Left lung (tissue), 10 donors: ENCODE measurements around the gene CLEC2L. TPM values are rescaled to one million over a fixed set of nuclear protein-coding genes. Genes with fewer than 3 reads are reported as not detected.
A peak's percentile ranks its signal among the peaks of the same experiment; 100 is the strongest.

Source experiments
- ATAC-seq: fragments of 200-7000 bp; cut with Tn5 transposase; one replicate; pipeline ENCODE4 v1.9.1; 2020; ENCODE audit warnings: moderate library complexity
- DNase-seq, 4 donors: peaks; one replicate each; pipeline ENCODE4 v3.0.0-alpha.2; 2013 to 2020
- H3K27ac ChIP-seq, 2 donors: fragments of 200-600 bp; sonication (generic) in 1 of 2; one replicate each; pipeline versions ENCODE4 v1.5.0 to v1.8.0; 2020 to 2021
- H3K27me3 ChIP-seq, 2 donors: fragments of 200-600 bp; sonication (generic) in 1 of 2; one replicate each; pipeline versions ENCODE4 v1.5.0 to v1.8.0; 2020 to 2021
- H3K36me3 ChIP-seq, 2 donors: fragments of 200-600 bp; sonication (generic) in 1 of 2; one replicate each; pipeline versions ENCODE4 v1.5.0 to v1.8.0; 2020 to 2021
- H3K4me1 ChIP-seq, 2 donors: fragments of 200-600 bp; one replicate each; pipeline ENCODE4 v1.8.0; 2021
- H3K4me3 ChIP-seq, 2 donors: fragments of 200-600 bp; sonication (generic) in 1 of 2; one replicate each; pipeline versions ENCODE4 v1.5.0 to v1.8.0; 2020 to 2021; ENCODE audit warnings: mild to moderate bottlenecking in 1 of 2
- H3K9me3 ChIP-seq, 2 donors: fragments of 200-600 bp; sonication (generic) in 1 of 2; one replicate each; pipeline versions ENCODE4 v1.5.0 to v1.8.0; 2020 to 2021
- CTCF ChIP-seq, 2 donors: fragments of 200-600 bp; sonication (generic) in 1 of 2; IDR thresholded peaks; one replicate each; pipeline versions ENCODE4 v1.5.0 to v1.8.0; 2021; ENCODE audit warnings: antibody characterized with exemption in 2 of 2
- intact Hi-C, 2 donors: fragments of 100-400 bp; cut with DNase I; formaldehyde crosslinking; loops; one replicate each; pipeline versions ENCODE4 v1.11.2 to v1.14.2; 2022
- polyA plus RNA-seq, 6 donors: library from polyadenylated mRNA; unstranded; fragments of 120-200 nt; gene quantifications; one replicate each; pipeline ENCODE4 v1.2.1, GENCODE V29; 2013; ENCODE audit not compliant: insufficient read length in 6 of 6
- total RNA-seq, 2 donors: library from RNA; stranded (reverse); fragmentation: NEBNext Ultra II Directional; extraction: Animal tissue kit (Norgen Biotek cat#: 25700); gene quantifications; one replicate each; pipeline ENCODE4 v1.2.1, GENCODE V29; 2021
- donor health status: DM: no; HTN: yes; CAD: no.
- donor health status: DM: no; HTN: no; CAD: no.

Gene CLEC2L
- total and polyA plus RNA-seq, 8 donors, result 0.20 to 0.45 (median 0.35) TPM; not detected in 1

GRCh38 chr7:139587535-139587934 is 64.0 kb downstream of the CLEC2L start:
- no peak for ATAC-seq
- no peaks in the 10 kb centered on the region for H3K27me3 ChIP-seq
- H3K4me1 ChIP-seq, result peaks cover 0 to 7% of the 10 kb centered on the region in 2 donors
- no peaks in the 10 kb centered on the region for H3K9me3 ChIP-seq
- TF ChIP-seq CTCF (IDR thresholded peaks at IDR 0.05), result no peak
- H3K27ac ChIP-seq, result no peak overlapping the region
- intact Hi-C loops, result no loop called here
- DNase-seq, result no peak
- peaks cover 0 to 100% of the 10 kb centered on the region in 2 donors for H3K36me3 ChIP-seq
- H3K4me3 ChIP-seq, result no peak overlapping the region

GRCh38 chr7:139588632-139589031 is 65.1 kb downstream of the CLEC2L start:
- Histone ChIP-seq H3K9me3 (no peaks in the 10 kb centered on the region), H3K27me3 (no peaks in the 10 kb centered on the region), H3K36me3 (peaks cover 0 to 100% of the 10 kb centered on the region in 2 donors), H3K4me3 (no peak overlapping the region), H3K4me1 (peaks cover 0 to 7% of the 10 kb centered on the region in 2 donors), H3K27ac (no peak overlapping the region)
- intact Hi-C loops, result no loop called here
- DNase-seq, result no peak
- ATAC-seq, result peak; percentile 86
- no peak for TF ChIP-seq CTCF (IDR thresholded peaks at IDR 0.05)

- Histone ChIP-seq H3K9me3 (no peaks in the 10 kb centered on the region), H3K27me3 (no peaks in the 10 kb centered on the region), H3K27ac (no peak overlapping the region), H3K4me3 (no peak overlapping the region), H3K36me3 (peaks cover 0 to 100% of the 10 kb centered on the region in 2 donors), H3K4me1 (peaks cover 0 to 7% of the 10 kb centered on the region in 2 donors)
- intact Hi-C loops, result no loop called here
- DNase-seq (no peak), ATAC-seq (no peak)
- TF ChIP-seq CTCF (IDR thresholded peaks at IDR 0.05), result no peak
Measured at GRCh38 chr7:139589474-139589873, 66.0 kb downstream of the CLEC2L start.

GRCh38 chr7:139591550-139592195 is 68.2 kb downstream of the CLEC2L start:
- ATAC-seq, result no peak
- Histone ChIP-seq H3K27me3 (no peaks in the 10 kb centered on the region), H3K4me3 (no peak overlapping the region), H3K36me3 (peaks cover 0 to 100% of the 10 kb centered on the region in 2 donors), H3K9me3 (no peaks in the 10 kb centered on the region), H3K4me1 (peaks cover 0 to 7% of the 10 kb centered on the region in 2 donors), H3K27ac (no peak overlapping the region)
- DNase-seq, result no peak
- intact Hi-C loops, result no loop called here
- no peak for TF ChIP-seq CTCF (IDR thresholded peaks at IDR 0.05)

GRCh38 chr7:139592801-139593461 is 69.4 kb downstream of the CLEC2L start:
- peaks cover 0 to 7% of the 10 kb centered on the region in 2 donors for H3K4me1 ChIP-seq
- TF ChIP-seq CTCF (IDR thresholded peaks at IDR 0.05), result no peak
- intact Hi-C loops, result no loop called here
- ATAC-seq, result no peak
- H3K4me3 ChIP-seq, result no peak overlapping the region
- no peak for DNase-seq
- H3K27me3 ChIP-seq, result no peaks in the 10 kb centered on the region
- no peaks in the 10 kb centered on the region for H3K9me3 ChIP-seq
- H3K36me3 ChIP-seq, result peaks cover 0 to 100% of the 10 kb centered on the region in 2 donors
- H3K27ac ChIP-seq, result no peak overlapping the region
